ENCODE data around the gene DRD4. TPM values are rescaled to one million over a fixed set of nuclear protein-coding genes. Genes with fewer than 3 reads are reported as not detected.

DRD4 gene
- total RNA-seq, 1 donor from 2014 or later: 1.2 TPM

DNA sequence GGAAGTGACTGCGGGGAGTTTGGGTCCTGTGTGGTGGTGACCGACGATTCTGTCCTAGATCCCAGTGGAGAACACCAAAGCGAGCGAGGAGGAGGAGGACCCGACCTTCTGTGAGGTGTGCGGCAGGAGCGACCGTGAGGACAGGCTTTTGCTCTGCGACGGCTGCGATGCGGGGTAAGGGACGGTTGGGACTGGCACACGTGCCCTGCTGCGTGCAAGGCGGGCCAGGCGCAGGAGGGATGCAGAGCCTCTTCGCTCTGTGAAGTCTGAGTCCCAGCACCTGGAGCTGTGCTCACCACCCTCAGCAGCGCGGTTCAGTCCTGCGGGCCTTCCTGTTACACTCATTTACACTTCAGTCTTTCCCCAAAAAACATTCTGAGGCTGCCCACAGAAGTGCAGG is 44.6 kb upstream of the DRD4 start:
- intact Hi-C loops (cut with DNase I): no loop called here
- DNase-seq: no peak
- Histone ChIP-seq H3K27me3 (no peaks in the 10 kb centered on the region), H3K4me1 (no peaks in the 10 kb centered on the region), H3K4me3 (no peak overlapping the region), H3K27ac (no peak overlapping the region), H3K36me3 (peaks cover 91% of the 10 kb centered on the region), H3K9me3 (no peaks in the 10 kb centered on the region)
- TF ChIP-seq, protein P1, sequence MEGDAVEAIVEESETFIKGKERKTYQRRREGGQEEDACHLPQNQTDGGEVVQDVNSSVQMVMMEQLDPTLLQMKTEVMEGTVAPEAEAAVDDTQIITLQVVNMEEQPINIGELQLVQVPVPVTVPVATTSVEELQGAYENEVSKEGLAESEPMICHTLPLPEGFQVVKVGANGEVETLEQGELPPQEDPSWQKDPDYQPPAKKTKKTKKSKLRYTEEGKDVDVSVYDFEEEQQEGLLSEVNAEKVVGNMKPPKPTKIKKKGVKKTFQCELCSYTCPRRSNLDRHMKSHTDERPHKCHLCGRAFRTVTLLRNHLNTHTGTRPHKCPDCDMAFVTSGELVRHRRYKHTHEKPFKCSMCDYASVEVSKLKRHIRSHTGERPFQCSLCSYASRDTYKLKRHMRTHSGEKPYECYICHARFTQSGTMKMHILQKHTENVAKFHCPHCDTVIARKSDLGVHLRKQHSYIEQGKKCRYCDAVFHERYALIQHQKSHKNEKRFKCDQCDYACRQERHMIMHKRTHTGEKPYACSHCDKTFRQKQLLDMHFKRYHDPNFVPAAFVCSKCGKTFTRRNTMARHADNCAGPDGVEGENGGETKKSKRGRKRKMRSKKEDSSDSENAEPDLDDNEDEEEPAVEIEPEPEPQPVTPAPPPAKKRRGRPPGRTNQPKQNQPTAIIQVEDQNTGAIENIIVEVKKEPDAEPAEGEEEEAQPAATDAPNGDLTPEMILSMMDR (IDR thresholded peaks at IDR 0.05): no peak
- ATAC-seq: no peak

DNA sequence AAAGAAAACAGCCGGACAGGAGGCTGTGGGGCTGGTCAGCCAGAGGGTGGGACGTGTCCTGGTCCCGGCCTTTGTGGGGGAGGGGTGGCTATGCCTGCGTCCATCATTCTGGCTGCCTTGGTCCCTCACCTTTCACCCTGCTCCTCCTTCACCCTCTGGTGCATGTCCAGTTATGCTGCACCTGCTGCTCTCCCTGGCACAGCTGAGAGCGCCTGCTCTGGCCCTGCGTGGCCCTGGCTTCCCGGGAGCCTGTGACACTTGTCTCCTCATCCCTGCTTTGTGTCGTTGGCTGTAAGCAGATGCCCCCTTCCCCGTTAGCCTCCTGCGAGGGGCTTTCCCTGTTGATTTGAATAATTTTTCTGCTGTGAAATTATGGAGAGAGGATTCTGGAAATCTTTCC is 44.2 kb upstream of the DRD4 start:
- no peaks in the 10 kb centered on the region for H3K9me3 ChIP-seq
- ATAC-seq (no peak), DNase-seq (no peak)
- no peak overlapping the region for H3K27ac ChIP-seq
- intact Hi-C loops (cut with DNase I): no loop called here
- no peaks in the 10 kb centered on the region for H3K4me1 ChIP-seq
- TF ChIP-seq, protein P1 (IDR thresholded peaks at IDR 0.05): no peak
- peaks cover 91% of the 10 kb centered on the region for H3K36me3 ChIP-seq
- no peak overlapping the region for H3K4me3 ChIP-seq
- no peaks in the 10 kb centered on the region for H3K27me3 ChIP-seq

DNA sequence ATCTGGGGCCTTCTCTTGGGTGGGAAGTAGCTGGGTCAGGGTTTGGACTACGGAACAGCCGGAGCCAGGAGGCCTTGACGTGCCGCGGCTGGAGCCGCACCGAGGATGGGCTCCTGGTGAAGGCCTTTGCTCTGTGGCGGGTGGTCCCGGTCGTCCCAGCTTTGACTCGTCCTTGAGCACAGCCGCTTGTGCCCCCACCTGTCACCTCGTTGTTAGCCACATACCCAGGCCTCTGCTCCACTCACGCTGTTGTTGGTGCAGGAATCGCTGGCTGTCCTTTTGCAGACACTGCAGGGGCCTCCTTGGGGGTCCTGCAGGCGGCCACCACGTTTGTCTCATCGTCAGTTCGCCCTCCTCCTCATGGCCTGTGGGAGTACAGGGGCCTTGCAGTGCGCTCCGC is 43.7 kb upstream of the DRD4 start:
- ATAC-seq: no peak
- H3K9me3 ChIP-seq: no peaks in the 10 kb centered on the region
- H3K27ac ChIP-seq: no peak overlapping the region
- H3K27me3 ChIP-seq: no peaks in the 10 kb centered on the region
- no peak overlapping the region for H3K4me3 ChIP-seq
- no peaks in the 10 kb centered on the region for H3K4me1 ChIP-seq
- DNase-seq: no peak
- H3K36me3 ChIP-seq: peaks cover 90% of the 10 kb centered on the region
- TF ChIP-seq, protein P1 (IDR thresholded peaks at IDR 0.05): no peak
- intact Hi-C loops (cut with DNase I): no loop called here

DNA sequence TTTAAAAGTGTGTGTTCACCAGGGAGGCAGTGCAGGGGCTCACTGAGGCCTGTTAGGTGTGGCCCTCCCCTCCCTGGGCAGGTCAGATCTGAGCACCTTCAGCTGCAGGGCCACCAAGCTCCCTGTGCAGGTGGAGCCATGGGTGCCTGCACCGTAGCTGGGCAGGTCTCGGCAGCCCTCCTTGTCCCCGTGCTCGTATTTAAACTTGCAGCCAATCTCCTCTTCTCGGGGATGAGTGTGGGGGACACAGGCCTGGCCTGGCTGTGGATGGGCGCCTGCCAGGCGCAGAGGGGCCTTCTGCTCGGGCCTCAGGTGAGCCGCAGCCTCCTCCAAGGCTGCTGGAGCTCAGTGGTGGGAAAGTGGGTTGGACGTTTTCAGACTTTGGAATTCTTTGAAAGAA is 41.7 kb upstream of the DRD4 start:
- Histone ChIP-seq H3K4me1 (no peaks in the 10 kb centered on the region), H3K27ac (no peak overlapping the region), H3K4me3 (no peak overlapping the region), H3K27me3 (no peaks in the 10 kb centered on the region), H3K36me3 (peaks cover 91% of the 10 kb centered on the region), H3K9me3 (no peaks in the 10 kb centered on the region)
- ATAC-seq (no peak), DNase-seq (no peak)
- TF ChIP-seq, protein P1 (IDR thresholded peaks at IDR 0.05): no peak
- intact Hi-C loops (cut with DNase I): no loop called here

DNA sequence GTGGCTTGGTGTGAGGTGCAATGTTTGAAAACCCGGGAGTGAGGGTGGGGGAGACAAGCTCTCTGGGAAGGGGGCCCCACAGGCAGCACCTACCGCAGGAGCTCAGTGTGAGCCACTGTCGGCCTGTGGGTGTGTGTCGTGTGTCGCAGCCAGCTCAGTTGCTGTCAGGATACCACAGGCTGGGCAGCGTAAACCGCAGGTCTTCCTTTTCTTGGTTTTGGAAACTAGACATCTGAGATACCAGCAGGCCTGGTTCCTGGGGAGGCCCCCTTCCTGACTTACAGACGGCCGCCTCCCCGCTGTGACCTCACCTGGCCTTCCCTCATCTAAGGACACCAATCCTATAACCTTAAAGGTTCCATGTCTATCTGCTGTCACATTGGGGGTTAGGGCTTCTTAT is 40.7 kb upstream of the DRD4 start:
- H3K27me3 ChIP-seq: no peaks in the 10 kb centered on the region
- no peaks in the 10 kb centered on the region for H3K4me1 ChIP-seq
- ATAC-seq (no peak), DNase-seq (no peak)
- no peak overlapping the region for H3K4me3 ChIP-seq
- H3K27ac ChIP-seq: no peak overlapping the region
- no peaks in the 10 kb centered on the region for H3K9me3 ChIP-seq
- intact Hi-C loops (cut with DNase I): no loop called here
- H3K36me3 ChIP-seq: peaks cover 95% of the 10 kb centered on the region
- TF ChIP-seq, protein P1 (IDR thresholded peaks at IDR 0.05): no peak

DNA sequence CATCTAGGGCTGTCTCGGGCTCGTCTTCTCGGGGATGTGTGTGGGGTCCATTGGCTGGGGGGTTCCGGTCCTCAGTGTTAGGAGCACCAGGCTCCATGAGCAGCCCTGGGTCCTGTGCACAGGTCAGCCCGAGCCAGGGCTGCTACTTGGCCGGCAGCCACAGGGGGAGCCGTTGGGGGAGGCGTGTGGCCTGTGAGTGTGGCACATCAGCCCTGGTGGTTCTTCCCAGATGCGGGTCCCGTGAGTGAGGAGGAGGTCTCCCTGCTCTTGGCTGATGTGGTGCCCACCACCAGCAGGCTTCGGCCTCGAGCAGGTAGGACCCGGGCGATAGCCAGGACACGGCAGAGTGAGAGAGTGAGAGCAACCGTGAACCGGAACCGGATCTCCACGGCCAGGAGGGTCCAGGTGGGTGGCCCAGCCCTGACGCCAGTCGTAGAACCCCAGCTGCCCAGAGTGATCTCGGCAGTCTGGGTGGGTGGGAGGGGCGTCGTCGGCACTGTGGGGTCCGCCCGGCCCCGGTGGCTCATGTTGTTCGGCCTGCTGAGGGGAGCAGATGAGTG is 39.8 kb upstream of the DRD4 start:
- DNase-seq: no peak
- Histone ChIP-seq H3K9me3 (no peaks in the 10 kb centered on the region), H3K36me3 (peaks cover 97% of the 10 kb centered on the region), H3K27me3 (no peaks in the 10 kb centered on the region), H3K4me3 (no peak overlapping the region), H3K4me1 (no peaks in the 10 kb centered on the region), H3K27ac (no peak overlapping the region)
- intact Hi-C loops (cut with DNase I): no loop called here
- TF ChIP-seq, protein P1 (IDR thresholded peaks at IDR 0.05): no peak
- ATAC-seq: no peak

All from upper lobe of right lung (tissue), 1 donor.